GM19468 (cell line): ENCODE data around the gene PRXL2B.
"Not testable (repeated sequence)": the region's sequence is repeated elsewhere in the genome, so short reads cannot be mapped to it uniquely, and the experiment has no call there.

ENCODE experiments used
- ATAC-seq: cut with Tn5 transposase; IDR thresholded peaks from one replicate; pipeline ENCODE4 v1.9.1; 2021; ENCODE audit warnings: mild to moderate bottlenecking, moderate library complexity, moderate number of reproducible peaks; ENCODE audit not compliant: unreplicated experiment; ENCODE audit errors: extremely low read depth

The PRXL2B gene

GRCh38 chr1:2609319-2610035, 22.9 kb downstream of the PRXL2B start:
- no peak for ATAC-seq

DNA sequence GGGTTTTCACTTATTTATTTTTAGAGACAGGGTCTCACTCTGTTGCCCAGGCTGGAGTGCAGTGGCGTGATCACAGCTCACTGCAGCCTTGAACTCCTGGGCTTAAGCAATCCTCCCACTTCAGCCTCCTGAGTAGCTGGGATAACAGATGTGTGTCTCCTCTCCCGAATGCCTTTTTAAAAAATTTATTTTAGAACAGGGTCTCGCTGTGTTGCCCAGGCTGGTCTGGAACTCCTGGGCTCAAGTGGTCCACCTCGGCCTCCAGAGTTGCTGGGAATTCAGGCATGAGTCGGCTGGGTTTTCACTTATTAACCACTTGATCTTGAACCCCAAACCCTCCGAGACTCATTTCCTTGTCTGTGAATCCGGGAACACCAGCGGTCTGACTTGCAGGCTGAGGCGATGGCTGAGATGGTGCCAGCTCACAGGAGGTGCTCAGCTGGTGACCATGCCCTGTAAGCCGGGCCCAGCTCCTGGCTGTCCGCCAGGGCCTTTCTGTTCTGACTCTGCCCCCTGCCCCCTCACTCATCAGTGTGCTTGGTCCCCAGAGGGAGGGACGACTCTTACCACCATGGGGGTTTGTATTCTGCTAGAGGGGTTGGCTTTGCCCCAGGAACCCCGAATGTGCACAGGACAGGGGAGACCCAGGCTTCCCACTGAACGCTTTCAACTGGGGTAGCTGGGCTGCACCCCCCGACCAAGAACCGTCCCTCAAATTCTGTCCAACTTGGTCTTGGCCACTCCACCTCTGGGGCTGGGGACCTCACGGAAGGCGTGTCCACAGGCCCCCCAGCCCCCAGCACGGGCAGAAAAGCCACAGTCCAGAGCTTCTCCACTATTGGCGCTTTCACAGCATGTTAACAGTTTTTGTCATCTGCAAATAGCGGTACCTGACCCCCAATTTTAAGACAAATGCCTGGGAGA, 23.7 kb downstream of the PRXL2B start:
- no peak for ATAC-seq

DNA sequence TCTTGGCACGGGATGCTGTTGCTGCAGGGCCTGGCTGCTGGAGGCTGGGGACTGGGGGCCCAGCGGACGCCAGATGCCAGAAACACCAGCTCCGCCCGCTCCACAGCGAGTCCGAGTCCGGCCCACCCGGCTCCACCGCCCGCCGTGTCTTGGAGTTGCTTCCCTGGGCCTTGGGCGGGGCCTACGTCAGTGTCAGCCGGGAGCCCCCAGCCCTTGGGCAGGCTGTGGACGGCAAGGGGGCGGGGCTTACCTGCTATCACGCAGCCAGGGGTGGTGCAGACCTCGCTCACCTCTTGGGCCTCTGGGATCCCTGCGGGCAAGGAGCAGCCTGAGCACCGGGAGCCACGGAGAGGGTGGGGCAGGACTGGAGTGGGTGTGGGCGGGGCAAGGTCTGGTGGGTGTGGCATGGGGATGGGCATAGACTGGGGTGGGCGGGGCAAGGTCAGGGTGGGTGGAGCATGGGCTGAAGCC, 24.5 kb downstream of the PRXL2B start:
- no peak for ATAC-seq

- ATAC-seq, result no peak
Observed at GRCh38 chr1:2611621-2612437, 25.3 kb downstream of the PRXL2B start.

GRCh38 chr1:2612591-2613365, 26.2 kb downstream of the PRXL2B start:
- no peak for ATAC-seq

- no peak for ATAC-seq
Observed at GRCh38 chr1:2614145-2614544, 27.6 kb downstream of the PRXL2B start.

DNA sequence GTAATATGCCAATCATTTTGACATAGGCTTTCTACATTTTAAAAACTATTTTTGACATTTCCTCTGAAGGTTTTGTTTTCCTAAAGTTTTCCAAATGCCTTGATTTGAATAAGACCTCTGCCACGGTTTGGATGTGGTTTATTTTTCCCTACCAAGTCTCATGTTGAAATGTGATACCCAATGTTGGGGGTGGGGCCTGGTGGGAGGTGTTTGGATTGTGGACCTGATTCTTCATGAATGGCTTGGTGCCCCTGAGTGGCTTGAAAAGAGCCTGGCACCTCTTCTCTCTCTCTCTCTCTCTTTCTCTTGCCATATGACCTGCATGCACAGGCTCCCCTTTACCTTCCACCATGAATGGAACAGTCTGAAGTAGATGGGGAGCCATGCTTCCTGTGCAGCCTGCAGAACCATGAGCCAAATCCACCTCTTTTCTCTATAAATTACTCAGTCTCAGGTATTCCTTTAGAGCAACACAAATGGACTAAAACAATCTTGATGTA, 31.4 kb downstream of the PRXL2B start:
- ATAC-seq, result no peak

- ATAC-seq, result no peak
Observed at GRCh38 chr1:2623571-2624337, 37.2 kb downstream of the PRXL2B start.

GRCh38 chr1:2624735-2625300, 38.2 kb downstream of the PRXL2B start:
- ATAC-seq, result no peak

GRCh38 chr1:2625311-2625710, 38.7 kb downstream of the PRXL2B start:
- ATAC-seq, result no peak

- not testable (repeated sequence) for ATAC-seq
Observed at GRCh38 chr1:2625748-2626147, 39.2 kb downstream of the PRXL2B start.

- ATAC-seq, result no peak
Observed at GRCh38 chr1:2627746-2628145, 41.2 kb downstream of the PRXL2B start.

- no peak for ATAC-seq
Observed at GRCh38 chr1:2628191-2628932, 41.8 kb downstream of the PRXL2B start.

- no peak for ATAC-seq
Observed at GRCh38 chr1:2628933-2629626, 42.5 kb downstream of the PRXL2B start.

DNA sequence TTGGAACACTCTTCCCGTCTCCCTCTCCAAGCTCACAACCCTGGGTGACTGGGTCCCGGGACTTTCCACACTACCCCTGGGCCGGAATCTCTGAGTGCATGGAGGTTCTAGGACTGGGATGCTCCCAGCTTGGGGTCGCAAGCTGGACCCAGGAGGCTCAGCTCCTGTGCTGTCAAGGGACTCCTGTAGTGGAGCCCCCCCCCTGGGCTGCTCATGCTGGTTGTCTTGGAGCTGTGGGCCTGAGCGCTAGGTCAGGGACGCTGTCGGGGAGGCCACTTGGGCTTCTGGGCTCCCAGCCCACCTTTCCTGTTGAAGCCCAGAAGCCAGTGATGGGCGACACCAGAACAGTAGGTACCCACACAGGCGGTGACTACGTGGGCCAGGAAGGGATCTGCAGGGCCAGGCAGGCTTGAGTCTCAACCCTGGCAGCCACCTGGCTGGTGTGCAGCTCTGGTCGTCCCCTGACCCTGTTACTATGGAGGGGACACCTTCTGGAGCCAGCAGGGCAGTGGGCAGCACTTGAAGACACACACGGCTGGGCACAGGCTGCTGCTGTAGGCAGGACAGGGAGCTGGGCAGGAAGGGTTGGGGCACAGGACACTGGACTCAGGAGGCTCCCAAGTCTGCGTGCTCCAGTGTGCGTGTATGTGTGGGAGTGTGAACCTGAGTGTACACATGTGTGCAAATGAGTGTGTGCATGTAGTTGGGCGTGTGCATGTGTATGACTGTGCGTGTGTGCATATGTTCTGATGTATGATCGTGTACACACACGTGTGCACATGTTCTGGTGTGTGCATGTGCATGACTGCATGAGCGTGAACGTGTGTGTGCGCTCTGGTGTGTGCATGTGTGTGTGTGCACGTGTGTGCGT, 43.3 kb downstream of the PRXL2B start:
- ATAC-seq, result no peak

GRCh38 chr1:2630498-2631135, 44.0 kb downstream of the PRXL2B start:
- no peak for ATAC-seq
